HL-60/S4 treated with retinoic acid at 250 ng/mL for 4 days and 3 days (cell line): ENCODE measurements around the gene C10orf105.

Source experiments
- in situ Hi-C: fragments of 300-500 bp; cut with MboI; formaldehyde crosslinking; loops from 2 replicates; pipeline ENCODE4 v1.7.0; 2022; ENCODE audit warnings: low sequenced_read_pairs

The C10orf105 gene

DNA sequence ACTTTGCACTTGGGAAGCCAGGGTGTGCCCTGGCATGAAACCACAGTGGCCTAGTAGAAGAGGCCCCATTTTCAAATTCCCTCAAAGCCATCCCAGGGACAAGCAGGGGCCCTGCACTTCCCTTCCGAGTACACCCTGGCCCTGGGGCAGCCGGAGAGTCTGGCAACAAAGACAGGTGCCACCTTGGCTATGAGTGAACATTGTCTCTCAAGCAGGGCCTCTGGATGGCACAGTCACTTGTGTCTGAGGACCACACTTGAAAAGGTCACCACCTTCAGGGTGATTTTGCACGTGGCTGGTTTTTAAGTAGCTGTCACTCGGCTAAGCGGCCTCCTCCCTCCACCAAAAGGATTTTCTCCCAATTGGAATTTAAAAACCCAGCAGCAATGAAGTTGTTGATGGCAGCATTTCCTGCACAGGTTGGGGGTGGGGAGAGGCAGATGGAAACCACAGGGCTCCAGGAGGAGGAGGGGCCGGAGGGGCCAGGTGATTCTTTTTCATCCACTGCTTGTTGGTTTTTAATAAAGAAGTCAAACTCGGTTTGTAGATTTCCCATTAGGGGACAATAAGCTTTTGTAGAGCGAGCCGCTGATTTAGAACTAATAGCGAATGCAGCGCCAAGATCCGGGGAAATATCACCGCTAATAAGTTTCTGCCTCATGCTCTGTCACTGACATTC lies 33.9 kb downstream of the C10orf105 start:
- in situ Hi-C loops: no loop called here

- in situ Hi-C loops: no loop called here
Measured at GRCh38 chr10:71684356-71685173, 35.0 kb downstream of the C10orf105 start.

DNA sequence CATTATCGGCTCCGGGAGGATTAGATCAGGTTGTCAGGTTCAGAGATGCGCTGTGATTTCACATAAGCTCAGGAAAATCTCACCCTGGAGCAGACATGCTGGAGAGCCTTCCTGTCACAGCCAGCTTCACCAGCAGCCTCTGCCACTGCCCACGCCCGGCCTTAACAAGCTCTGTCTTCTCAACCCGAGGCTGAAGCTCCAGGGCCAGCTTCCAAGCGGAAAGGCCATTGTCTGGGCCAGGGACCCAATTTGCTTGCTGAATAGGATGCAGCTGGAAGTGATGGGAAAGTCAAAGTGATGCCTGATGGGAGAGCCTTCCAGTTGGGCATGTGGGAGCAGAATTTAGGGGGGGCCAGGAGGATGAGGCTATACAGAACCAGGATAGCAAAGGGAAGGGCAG lies 36.3 kb downstream of the C10orf105 start:
- in situ Hi-C loops: no loop called here

GRCh38 chr10:71681977-71682376 lies 37.6 kb downstream of the C10orf105 start:
- in situ Hi-C loops: no loop called here

GRCh38 chr10:71679425-71679824 lies 40.2 kb downstream of the C10orf105 start:
- in situ Hi-C loops: no loop called here

DNA sequence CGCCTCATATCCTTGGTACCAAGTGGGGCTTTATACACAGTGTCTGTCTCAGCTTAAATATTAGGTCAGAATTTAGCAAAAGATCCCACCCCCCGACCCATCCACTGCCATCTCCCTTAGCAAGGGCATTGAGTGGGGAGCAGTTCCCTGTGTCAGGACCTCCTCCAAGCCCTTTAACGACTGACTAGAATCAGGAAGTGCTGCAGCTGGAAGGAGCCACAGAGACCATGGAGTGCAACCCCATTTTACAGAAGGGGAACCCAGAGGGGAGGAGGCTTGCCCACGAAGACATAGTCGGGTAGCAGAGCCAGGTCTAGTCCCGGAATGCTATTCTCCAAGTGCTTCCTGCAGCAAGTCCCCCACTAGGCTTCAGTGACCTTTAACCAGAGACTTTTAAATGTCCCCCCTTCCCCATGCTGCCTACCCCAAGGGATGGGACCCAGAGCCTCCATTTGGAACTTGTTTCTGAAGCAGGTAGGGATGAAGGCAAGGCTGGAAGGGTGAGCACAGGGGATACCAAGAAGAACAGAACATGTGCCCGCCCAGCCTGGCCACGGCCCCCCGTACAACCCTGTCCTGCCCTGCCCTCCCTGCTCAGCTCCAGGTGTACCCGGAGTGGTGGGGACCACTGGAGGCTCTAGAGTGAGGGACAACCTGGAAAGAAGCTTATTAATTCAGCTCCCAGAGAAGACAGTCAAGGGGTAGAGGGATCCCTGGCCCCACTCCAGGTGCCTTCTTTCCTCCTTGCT lies 41.3 kb downstream of the C10orf105 start:
- in situ Hi-C loops: no loop called here

DNA sequence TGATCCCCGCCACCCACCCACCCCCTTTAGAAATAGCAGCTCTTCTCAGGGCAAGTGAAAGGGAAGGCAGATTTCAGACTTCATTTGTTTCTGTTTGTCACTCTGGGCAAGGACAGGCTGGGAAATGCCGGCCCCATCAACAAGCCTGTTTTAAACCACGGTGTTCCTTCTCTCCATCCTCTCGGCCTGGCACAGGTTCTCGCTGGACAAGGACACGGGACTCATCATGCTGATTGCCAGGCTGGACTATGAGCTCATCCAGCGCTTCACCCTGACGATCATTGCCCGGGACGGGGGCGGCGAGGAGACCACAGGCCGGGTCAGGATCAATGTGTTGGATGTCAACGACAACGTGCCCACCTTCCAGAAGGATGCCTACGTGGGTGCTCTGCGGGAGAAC lies 42.3 kb downstream of the C10orf105 start:
- in situ Hi-C loops: no loop called here

DNA sequence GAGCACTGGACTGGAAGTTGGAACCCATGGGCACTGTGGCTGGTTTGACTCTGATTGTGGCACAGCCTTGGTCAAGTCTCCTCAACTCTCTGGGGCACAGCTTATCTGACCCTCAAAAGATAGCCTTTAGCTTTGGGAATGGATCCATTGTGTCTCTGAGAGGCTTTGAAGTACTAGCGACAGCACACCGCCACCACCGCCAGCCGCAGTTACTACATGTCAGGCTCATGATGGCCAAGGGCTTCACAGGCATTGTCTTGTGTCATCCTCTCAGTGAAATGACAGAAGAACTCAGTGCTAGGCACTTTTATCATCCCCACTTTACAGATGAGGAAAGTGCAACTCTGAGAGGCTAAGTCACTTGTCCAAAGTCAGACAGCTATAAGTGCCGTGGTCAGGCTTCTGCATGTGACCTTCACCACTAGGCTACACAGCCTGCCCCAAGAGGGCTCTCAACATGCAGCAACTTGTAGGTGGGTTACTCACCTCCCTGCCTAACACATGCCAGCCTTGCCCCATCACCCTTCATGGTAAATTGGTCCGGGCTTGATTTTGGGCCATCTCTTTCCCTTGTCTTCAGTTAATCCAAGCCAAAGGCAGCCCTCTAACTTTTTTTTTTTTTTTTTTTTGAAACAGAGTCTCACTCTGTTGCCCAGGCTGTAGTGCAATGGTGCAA lies 44.1 kb downstream of the C10orf105 start:
- in situ Hi-C loops: no loop called here

- in situ Hi-C loops: no loop called here
Measured at GRCh38 chr10:71671994-71672946, 47.3 kb downstream of the C10orf105 start.

GRCh38 chr10:71667387-71667752 lies 52.2 kb downstream of the C10orf105 start:
- in situ Hi-C loops: no loop called here

DNA sequence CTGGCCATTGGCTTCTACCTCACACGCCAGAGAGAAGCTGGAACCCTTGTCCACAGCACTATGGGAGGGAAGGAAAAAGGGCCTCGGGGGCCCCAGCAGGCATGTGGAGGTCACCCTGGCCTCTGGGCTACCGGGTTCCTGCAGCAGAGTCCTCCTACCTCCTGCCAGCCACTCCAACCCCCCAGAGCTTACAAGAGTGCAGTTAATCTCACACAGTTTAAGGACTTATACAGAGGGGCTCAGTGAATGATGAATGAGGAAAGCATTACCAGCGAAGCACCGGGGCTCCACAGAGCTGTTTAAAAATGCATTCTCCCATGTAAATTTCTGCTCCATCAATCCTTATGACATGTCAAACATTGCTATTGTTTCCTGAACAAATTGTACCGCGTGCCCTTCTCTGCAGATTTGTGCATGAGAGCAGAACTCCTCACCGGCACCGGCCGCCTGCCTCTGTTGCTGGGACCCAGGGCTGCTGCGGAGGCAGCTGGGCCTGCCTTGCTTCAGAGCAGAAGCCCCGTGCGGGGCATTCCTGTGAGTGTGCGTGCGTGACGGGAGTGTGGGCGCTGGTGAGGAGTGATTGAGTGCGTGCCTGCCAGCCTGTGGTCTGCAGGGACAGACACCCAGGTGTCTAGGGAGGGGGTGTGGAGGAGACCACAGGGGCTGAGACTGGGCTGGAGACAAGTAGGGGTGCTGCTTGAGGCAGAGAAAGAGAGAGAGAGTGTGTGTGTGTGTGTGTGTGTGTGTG lies 52.8 kb downstream of the C10orf105 start:
- in situ Hi-C loops: no loop called here

GRCh38 chr10:71665456-71665855 lies 54.1 kb downstream of the C10orf105 start:
- in situ Hi-C loops: no loop called here

- in situ Hi-C loops: no loop called here
Measured at GRCh38 chr10:71664585-71664984, 55.0 kb downstream of the C10orf105 start.

GRCh38 chr10:71663311-71663710 lies 56.3 kb downstream of the C10orf105 start:
- in situ Hi-C loops: no loop called here

GRCh38 chr10:71661779-71662336 lies 57.7 kb downstream of the C10orf105 start:
- in situ Hi-C loops: no loop called here
